Stimulated activated CD4-positive, alpha-beta T cell treated with anti-CD3 and anti-CD28 coated beads, Interleukin-1b, Interleukin-23, amount 100 ng/mL, for 24 hours (primary cell): ENCODE data around the gene ABCB11.

Experiments used
- DNase-seq, 4 experiments: peaks; one replicate each; pipeline ENCODE4 v3.0.0-alpha.2; 2020; ENCODE audit warnings: low read depth in 4 of 4, low spot score in 1 of 4

Gene ABCB11

GRCh38 chr2:168978461-168978861, 52.7 kb downstream of the ABCB11 start:
- no peak for DNase-seq

DNA sequence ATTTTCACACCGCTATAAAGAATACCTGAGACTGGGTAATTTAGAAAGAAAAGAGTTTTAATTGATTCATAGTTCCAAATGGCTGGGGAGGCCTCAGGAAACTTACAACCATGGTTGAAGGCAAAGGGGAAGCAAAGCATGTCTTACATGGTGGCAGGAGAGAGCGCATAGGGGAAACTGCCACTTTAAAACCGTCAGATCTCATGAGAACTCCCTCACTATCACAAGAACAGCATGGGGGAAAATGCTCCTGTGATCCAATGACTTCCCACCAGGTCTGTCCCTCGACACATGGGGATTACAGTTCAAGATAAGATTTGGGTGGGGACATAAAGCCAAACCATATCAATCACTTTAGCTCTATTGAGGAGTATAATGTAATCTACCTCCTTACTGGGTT, 53.5 kb downstream of the ABCB11 start:
- no peak for DNase-seq

GRCh38 chr2:168976034-168976654, 55.0 kb downstream of the ABCB11 start:
- DNase-seq = no peak

GRCh38 chr2:168974428-168974827, 56.7 kb downstream of the ABCB11 start:
- DNase-seq = no peak

GRCh38 chr2:168971261-168971660, 59.9 kb downstream of the ABCB11 start:
- no peak for DNase-seq

DNA sequence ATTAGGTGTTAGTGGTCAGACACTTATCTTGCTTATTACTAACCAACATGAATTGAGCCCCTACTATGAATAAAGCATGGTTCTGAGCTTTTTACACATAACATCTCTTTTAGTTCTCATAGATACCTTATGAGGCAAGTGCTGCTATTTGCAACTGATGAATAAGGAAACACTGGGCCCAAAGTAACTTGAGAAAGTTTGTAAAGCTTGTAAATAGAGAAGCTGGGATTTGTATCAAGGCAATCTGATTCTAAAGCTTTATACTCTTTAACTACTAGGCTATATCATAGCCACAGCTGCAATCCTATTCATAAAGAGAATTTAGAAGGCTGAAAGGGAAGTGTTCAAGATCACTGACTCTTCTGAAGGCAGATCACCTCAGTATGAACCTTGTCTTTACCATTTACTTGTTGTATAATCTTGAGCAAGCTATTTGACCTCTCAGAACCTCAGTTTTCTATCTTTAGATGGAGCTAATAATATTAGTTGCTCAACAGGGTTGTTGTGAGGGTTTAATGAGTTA, 60.4 kb downstream of the ABCB11 start:
- no peak for DNase-seq

DNA sequence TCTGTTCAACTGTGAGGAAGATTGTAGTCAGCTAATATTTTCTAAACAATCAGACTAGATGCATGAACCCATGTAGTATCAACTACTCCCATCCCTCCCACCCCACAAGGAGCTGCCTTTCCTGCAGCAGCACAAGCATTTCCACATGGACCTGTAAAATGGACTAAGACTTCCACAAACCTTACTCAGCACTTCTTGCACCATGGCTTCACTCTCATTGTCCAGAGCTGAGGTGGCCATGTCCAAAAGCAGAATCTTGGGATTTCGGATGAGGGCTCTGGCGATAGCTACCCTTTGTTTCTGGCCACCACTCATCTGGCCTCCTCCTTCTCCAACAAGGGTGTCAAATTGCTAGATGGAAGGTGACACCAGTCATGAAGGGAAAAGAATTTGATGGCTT, 61.3 kb downstream of the ABCB11 start:
- DNase-seq = no peak

DNA sequence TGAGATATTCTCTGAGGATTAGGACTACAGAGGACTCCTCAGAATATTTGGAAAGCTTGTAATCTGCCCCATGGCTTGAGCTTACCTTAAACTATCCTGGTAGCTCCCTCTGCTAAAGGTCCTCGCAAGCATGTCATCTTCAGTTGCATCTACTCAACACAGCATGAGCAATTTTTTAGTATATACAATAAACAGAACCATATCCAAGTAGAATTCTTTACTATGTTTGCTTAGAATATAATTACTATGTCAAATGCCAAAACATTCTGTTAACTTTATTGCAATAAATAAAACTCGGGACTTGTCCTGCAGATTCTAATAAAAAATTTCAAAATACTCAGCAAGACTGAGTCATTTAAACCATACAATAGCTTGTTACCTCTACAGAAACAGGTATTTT, 62.8 kb downstream of the ABCB11 start:
- DNase-seq = no peak

- no peak for DNase-seq
Observed at GRCh38 chr2:168964251-168964807, 66.8 kb downstream of the ABCB11 start.

- no peak for DNase-seq
Observed at GRCh38 chr2:168962636-168963035, 68.5 kb downstream of the ABCB11 start.

DNA sequence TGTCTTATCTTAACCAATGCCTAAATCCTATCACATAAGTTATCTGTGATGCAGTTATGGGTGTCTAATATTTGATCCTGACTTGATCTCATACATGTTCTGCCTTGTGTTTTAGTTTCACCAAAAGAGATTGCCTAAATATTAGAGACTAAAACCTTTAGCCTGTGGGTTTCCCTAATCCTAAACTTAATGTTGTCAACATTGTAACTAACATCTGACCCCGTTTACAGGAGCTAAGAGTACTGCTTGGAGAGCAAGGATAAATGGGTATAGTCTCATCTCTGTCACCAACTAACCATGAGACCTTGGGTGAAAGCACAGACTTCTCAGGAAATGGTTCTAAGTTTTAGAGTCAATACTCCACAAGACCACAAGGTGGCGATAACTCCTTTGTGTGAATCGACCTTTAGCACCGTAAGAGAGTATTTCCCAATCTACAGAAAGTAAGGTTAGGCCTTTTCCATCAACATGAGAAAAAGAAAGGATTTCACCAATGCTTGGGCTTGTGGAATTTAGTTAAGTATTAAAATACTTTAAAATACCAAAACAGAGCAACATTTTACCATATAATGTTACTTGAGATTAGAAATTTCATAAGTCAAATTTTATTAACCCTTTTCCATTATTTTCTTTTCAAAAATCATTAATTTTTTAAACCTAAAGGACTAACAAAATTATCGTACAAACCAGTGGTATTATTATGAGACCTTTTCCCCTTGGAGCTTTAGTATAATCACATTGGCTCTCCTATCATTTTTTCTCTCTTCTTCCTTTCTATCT, 69.5 kb downstream of the ABCB11 start:
- peak in 1 of 4 experiments; percentile 6 for DNase-seq

GRCh38 chr2:168956392-168956791, 74.7 kb downstream of the ABCB11 start:
- DNase-seq = no peak

DNA sequence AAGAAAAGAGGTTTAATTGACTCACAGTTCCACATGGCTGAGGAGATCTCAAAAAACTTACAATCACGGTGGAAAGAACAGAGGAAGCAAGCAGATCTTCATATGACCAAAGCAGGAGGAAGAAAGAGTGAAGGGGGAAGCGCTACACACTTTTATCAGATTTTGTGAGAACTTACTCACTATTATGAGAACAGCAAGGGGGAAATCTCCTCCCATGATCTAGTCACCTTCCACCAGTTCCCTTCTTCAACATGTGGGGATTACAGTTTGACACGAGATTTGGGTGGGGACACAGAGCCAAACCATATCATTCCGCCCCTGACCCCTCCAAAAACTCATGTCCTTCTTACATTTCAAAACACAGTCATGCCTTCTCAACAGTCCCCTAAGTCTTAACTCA, 75.8 kb downstream of the ABCB11 start:
- DNase-seq = no peak

- no peak for DNase-seq
Observed at GRCh38 chr2:168954256-168954655, 76.9 kb downstream of the ABCB11 start.

DNA sequence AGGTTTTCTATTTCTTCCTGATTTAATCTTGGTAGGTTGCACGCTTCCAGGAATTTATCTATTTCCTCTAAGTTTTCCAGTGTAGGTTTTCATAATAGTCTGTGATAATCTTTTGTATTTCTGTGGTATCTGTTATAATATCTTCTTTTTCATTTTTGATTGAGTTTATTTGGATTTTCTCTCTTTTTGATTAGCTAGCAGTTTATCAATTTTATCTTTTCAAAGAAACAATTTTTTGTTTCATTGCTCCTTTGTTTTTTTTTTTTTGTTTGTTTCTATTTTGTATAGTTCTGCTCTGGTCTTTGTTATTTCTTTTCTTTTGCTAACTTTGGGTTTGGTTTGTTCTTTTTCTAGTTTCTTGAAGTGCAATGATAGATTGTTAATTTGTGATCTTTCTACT, 78.7 kb downstream of the ABCB11 start:
- no peak for DNase-seq

- DNase-seq = no peak
Observed at GRCh38 chr2:168951871-168952270, 79.3 kb downstream of the ABCB11 start.

GRCh38 chr2:168949324-168949723, 81.8 kb downstream of the ABCB11 start:
- DNase-seq = no peak

DNA sequence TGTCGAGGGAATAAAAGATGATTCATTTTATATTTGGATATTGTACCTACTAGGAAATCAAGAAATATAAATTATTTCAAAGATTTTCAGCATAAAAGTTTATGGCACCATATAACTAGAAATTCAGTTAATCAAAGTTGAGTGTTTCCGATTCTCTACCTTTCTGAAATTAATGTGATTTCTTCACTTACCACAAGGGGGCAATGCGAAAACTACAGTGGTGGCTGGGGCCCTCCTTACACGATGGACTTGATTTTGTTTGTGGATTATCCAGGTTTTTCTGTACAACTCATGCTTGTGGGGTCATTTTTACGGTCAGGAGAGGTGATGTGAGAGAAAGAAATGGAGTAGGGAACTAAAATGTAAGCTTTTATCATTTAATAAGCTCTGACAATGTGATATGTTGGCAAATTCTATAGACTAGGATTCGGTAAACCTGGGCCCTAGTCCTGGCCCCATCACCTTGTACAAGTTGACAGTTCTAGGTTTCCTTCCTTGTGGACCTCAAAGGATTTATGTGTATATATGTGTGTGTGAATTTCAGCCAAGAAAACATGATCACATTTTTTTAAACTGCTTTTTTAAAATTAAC, 82.4 kb downstream of the ABCB11 start:
- DNase-seq = peak in 1 of 4 experiments; percentile 3

- DNase-seq = no peak
Observed at GRCh38 chr2:168945508-168945907, 85.6 kb downstream of the ABCB11 start.

- DNase-seq = no peak
Observed at GRCh38 chr2:168944065-168944464, 87.1 kb downstream of the ABCB11 start.

DNA sequence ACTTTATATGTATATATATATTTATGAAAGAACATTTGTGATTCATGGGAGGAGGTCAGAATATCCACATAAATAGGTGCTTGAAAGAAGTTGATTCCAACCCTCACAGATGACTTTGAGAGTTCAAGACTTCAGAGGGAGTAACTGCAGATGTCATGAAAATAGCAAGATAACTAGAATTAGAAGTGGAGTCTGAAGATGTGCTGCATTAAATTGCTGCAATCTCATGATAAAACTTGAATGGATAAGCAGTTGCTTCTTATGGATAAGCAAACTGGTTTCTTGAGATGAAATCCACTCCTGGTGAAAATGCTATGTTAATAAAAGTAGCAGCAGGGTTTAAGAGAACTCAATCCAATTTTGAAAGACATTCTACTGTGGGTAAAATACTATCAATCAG, 89.8 kb downstream of the ABCB11 start:
- DNase-seq = no peak

GRCh38 chr2:168939918-168940317, 91.2 kb downstream of the ABCB11 start:
- DNase-seq = no peak
